HEK293T (cell line): ENCODE measurements around the gene IL12B.
"Not testable (repeated sequence)": the region's sequence is repeated elsewhere in the genome, so short reads cannot be mapped to it uniquely, and the experiment has no call there.

Experiments used
- FOXA1 ChIP-seq: fragments of 450-650 bp; IDR thresholded peaks from 2 replicates; pipeline ENCODE4 v1.6.1; 2016; ENCODE audit warnings: mild to moderate bottlenecking
- NFRKB ChIP-seq: fragments of 450-650 bp; IDR thresholded peaks from 2 replicates; pipeline ENCODE4 v1.6.1; 2016; ENCODE audit warnings: mild to moderate bottlenecking, moderate library complexity
- SP1 ChIP-seq: fragments of 450-650 bp; IDR thresholded peaks from 2 replicates; pipeline ENCODE4 v1.6.1; 2017
- ZNF384 ChIP-seq: fragments of 450-650 bp; IDR thresholded peaks from 2 replicates; pipeline ENCODE4 v1.6.1; 2016

- not testable (repeated sequence) for TF ChIP-seq NFRKB, FOXA1, ZNF384, SP1
Observed at GRCh38 chr5:159366776-159367175, 36.5 kb upstream of the IL12B start.
